Measurements from ENCODE around the gene QPRT.

- TF ChIP-seq, protein P1, sequence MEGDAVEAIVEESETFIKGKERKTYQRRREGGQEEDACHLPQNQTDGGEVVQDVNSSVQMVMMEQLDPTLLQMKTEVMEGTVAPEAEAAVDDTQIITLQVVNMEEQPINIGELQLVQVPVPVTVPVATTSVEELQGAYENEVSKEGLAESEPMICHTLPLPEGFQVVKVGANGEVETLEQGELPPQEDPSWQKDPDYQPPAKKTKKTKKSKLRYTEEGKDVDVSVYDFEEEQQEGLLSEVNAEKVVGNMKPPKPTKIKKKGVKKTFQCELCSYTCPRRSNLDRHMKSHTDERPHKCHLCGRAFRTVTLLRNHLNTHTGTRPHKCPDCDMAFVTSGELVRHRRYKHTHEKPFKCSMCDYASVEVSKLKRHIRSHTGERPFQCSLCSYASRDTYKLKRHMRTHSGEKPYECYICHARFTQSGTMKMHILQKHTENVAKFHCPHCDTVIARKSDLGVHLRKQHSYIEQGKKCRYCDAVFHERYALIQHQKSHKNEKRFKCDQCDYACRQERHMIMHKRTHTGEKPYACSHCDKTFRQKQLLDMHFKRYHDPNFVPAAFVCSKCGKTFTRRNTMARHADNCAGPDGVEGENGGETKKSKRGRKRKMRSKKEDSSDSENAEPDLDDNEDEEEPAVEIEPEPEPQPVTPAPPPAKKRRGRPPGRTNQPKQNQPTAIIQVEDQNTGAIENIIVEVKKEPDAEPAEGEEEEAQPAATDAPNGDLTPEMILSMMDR (IDR thresholded peaks at IDR 0.05): no peak
- TF ChIP-seq POLR2AphosphoS5 (IDR thresholded peaks at IDR 0.05; ENCODE audit: insufficient read depth in 1 of 2, low read depth in 1 of 2) (no peak), POLR2A (IDR thresholded peaks at IDR 0.05) (no peak)
Observed at GRCh38 chr16:29687755-29688154, 8.8 kb downstream of the QPRT start.
